Liver (tissue), 9 donors: Measurements from ENCODE around the gene NHERF1. TPM values are rescaled to one million over a fixed set of nuclear protein-coding genes. Genes with fewer than 3 reads are reported as not detected.

Source experiments
- DNase-seq: peaks from one replicate; pipeline ENCODE4 v3.0.0-alpha.2; 2017; ENCODE audit warnings: low spot score
- H3K27ac ChIP-seq, 2 donors: one replicate each; pipeline ENCODE4 v1.7.0; 2013; ENCODE audit warnings: inconsistent platforms in 2 of 2, low read length in 2 of 2, control low read depth in 1 of 2, low read depth in 1 of 2, mild to moderate bottlenecking in 1 of 2
- H3K27me3 ChIP-seq, 4 donors: one replicate each; pipeline versions ENCODE4 v1.6.1 to v1.7.0; 2013; ENCODE audit warnings: low read length in 3 of 4, inconsistent platforms in 1 of 4, mild to moderate bottlenecking in 1 of 4, moderate library complexity in 1 of 4; ENCODE audit not compliant: control insufficient read depth in 4 of 4, insufficient read depth in 4 of 4
- H3K36me3 ChIP-seq, 4 donors: one replicate each; pipeline versions ENCODE4 v1.6.1 to v1.7.0; 2013; ENCODE audit warnings: low read length in 3 of 4, mild to moderate bottlenecking in 3 of 4, low read depth in 1 of 4, moderate library complexity in 1 of 4; ENCODE audit not compliant: control insufficient read depth in 4 of 4, insufficient read depth in 3 of 4
- H3K4me1 ChIP-seq, 4 donors: one replicate each; pipeline versions ENCODE4 v1.6.1 to v1.7.0; 2013; ENCODE audit warnings: low read length in 3 of 4, mild to moderate bottlenecking in 3 of 4, moderate library complexity in 1 of 4; ENCODE audit not compliant: control insufficient read depth in 4 of 4, insufficient read depth in 4 of 4
- H3K4me3 ChIP-seq, 3 donors: one replicate each; pipeline versions ENCODE4 v1.6.1 to v1.7.0; 2013; ENCODE audit warnings: low read length in 3 of 3, control low read depth in 1 of 3, low read depth in 1 of 3, mild to moderate bottlenecking in 1 of 3
- H3K9ac ChIP-seq, 2 donors: one replicate each; pipeline ENCODE4 v1.7.0; 2013; ENCODE audit warnings: low read length in 2 of 2, mild to moderate bottlenecking in 2 of 2, moderate library complexity in 2 of 2, control low read depth in 1 of 2, low read depth in 1 of 2
- H3K9me3 ChIP-seq, 4 donors: one replicate each; pipeline versions ENCODE4 v1.6.1 to v1.7.0; 2013; ENCODE audit warnings: low read length in 3 of 4; ENCODE audit not compliant: control insufficient read depth in 4 of 4
- ATF3 ChIP-seq: IDR thresholded peaks from 2 replicates; pipeline ENCODE4 v1.6.1; 2016; ENCODE audit warnings: antibody characterized with exemption
- CTCF ChIP-seq: fragments of 150-350 bp; IDR thresholded peaks from 2 replicates; pipeline ENCODE4 v1.5.1; 2017; ENCODE audit warnings: improper control_type of control experiment, low read depth, low read length; ENCODE audit not compliant: missing input control
- EGR1 ChIP-seq, 2 donors: IDR thresholded peaks; 2 replicates each; pipeline ENCODE4 v1.6.1; 2016 to 2018; ENCODE audit warnings: antibody characterized with exemption in 2 of 2, low read depth in 2 of 2
- FOXA1 ChIP-seq: IDR thresholded peaks from 2 replicates; pipeline ENCODE4 v1.6.1; 2016; ENCODE audit warnings: antibody characterized with exemption
- GABPA ChIP-seq, 2 donors: IDR thresholded peaks in 1 of 2; conservative IDR thresholded peaks in 1 of 2; 2 replicates each; pipeline ENCODE4 v1.6.1; 2016; ENCODE audit warnings: antibody characterized with exemption in 2 of 2, mild to moderate bottlenecking in 1 of 2, moderate library complexity in 1 of 2
- HNF4G ChIP-seq: IDR thresholded peaks from 2 replicates; pipeline ENCODE4 v1.6.1; 2016; ENCODE audit warnings: antibody characterized with exemption
- JUND ChIP-seq, 2 donors: IDR thresholded peaks; 2 replicates each; pipeline ENCODE4 v1.6.1; 2016; ENCODE audit warnings: antibody characterized with exemption in 2 of 2
- MAX ChIP-seq: IDR thresholded peaks from 2 replicates; pipeline ENCODE4 v1.6.1; 2016; ENCODE audit warnings: antibody characterized with exemption
- NR2F2 ChIP-seq: IDR thresholded peaks from 2 replicates; pipeline ENCODE4 v1.6.1; 2016; ENCODE audit warnings: antibody characterized with exemption
- RAD21 ChIP-seq, 2 donors: IDR thresholded peaks; 2 replicates each; pipeline ENCODE4 v1.6.1; 2016; ENCODE audit warnings: antibody characterized with exemption in 2 of 2, mild to moderate bottlenecking in 2 of 2
- REST ChIP-seq: IDR thresholded peaks from 2 replicates; pipeline ENCODE4 v1.6.1; 2016; ENCODE audit warnings: antibody characterized with exemption, mild to moderate bottlenecking
- RXRA ChIP-seq, 2 donors: IDR thresholded peaks; 2 replicates each; pipeline ENCODE4 v1.6.1; 2017 to 2018; ENCODE audit warnings: antibody characterized with exemption in 2 of 2, mild to moderate bottlenecking in 1 of 2
- SP1 ChIP-seq: IDR thresholded peaks from 2 replicates; pipeline ENCODE4 v1.6.1; 2018; ENCODE audit warnings: antibody characterized with exemption, mild to moderate bottlenecking
- TAF1 ChIP-seq: conservative IDR thresholded peaks from 2 replicates; pipeline ENCODE4 v1.6.1; 2016; ENCODE audit warnings: antibody characterized with exemption, mild to moderate bottlenecking
- YY1 ChIP-seq: IDR thresholded peaks from 2 replicates; pipeline ENCODE4 v1.6.1; 2016; ENCODE audit warnings: antibody characterized with exemption, mild to moderate bottlenecking
- ZBTB33 ChIP-seq: IDR thresholded peaks from 2 replicates; pipeline ENCODE4 v1.6.1; 2016; ENCODE audit warnings: antibody characterized with exemption
- WGBS: extraction: QIAGEN DNeasy Blood & Tissue Kit; methylation state at CpG from one replicate; pipeline ENCODE4 v1.1.7; 2013; 5-methylcytosine and 5-hydroxymethylcytosine counted together
- polyA plus RNA-seq, 2 donors: library from polyadenylated mRNA; stranded (reverse) in 1 of 2; unstranded in 1 of 2; fragments of 200-250 nt in 1 of 2; fragments of >200 nt in 1 of 2; fragmentation: Nextera tagmentation in 1 of 2; extraction: Ambion mirVana in 1 of 2; gene quantifications; one replicate each; pipeline versions ENCODE4 v1.2.1 to v1.2.3, GENCODE V29; 2013 to 2015
- total RNA-seq, 2 donors: library from RNA; depleted of rRNA; stranded (reverse); fragments of >200 nt; gene quantifications; one replicate each; pipeline ENCODE4 v1.2.3, GENCODE V29; 2014
- donor health status: healthy.
- donor health status: healthy.
- donor health status: healthy.
- donor health status: healthy.
- donor health status: healthy.

Gene NHERF1
- total and polyA plus RNA-seq, 4 donors: 38.1 to 160 (median 94.7) TPM

GRCh38 chr17:74757502-74757901 lies 9.1 kb downstream of the NHERF1 start:
- H3K4me1 ChIP-seq: peaks cover 55 to 91% (median 79%) of the 10 kb centered on the region in 4 donors
- H3K9me3 ChIP-seq: no peaks in the 10 kb centered on the region
- peak overlapping the region in 1 of 2 donors; percentile 29 for H3K9ac ChIP-seq
- no peak for TF ChIP-seq EGR1 (IDR thresholded peaks at IDR 0.05; ENCODE audit: low read depth in 2 of 2)
- TF ChIP-seq RXRA (IDR thresholded peaks at IDR 0.05): no peak
- no peak for TF ChIP-seq NR2F2
- no peak for TF ChIP-seq RAD21 (IDR thresholded peaks at IDR 0.05)
- no peak for TF ChIP-seq ATF3
- no peak for TF ChIP-seq CTCF
- no peak for TF ChIP-seq FOXA1
- no peak for TF ChIP-seq ZBTB33
- no peak for TF ChIP-seq JUND (IDR thresholded peaks at IDR 0.05)
- no peak for TF ChIP-seq REST
- no peak for TF ChIP-seq GABPA (IDR thresholded peaks at IDR 0.05 in 1 of 2, conservative IDR thresholded peaks at IDR 0.05 in 1 of 2)
- no peak for TF ChIP-seq TAF1
- no peak for TF ChIP-seq SP1
- TF ChIP-seq MAX: no peak
- no peak for TF ChIP-seq HNF4G
- TF ChIP-seq YY1: no peak
- 63% methylated on average over 3 of the region's 3 CpGs for WGBS
- H3K27me3 ChIP-seq: no peaks in the 10 kb centered on the region
- no peak overlapping the region for H3K4me3 ChIP-seq
- no peaks in the 10 kb centered on the region for H3K36me3 ChIP-seq
- no peak for DNase-seq
- peak overlapping the region; percentile 75 to 76 for H3K27ac ChIP-seq
